Astrocyte (in vitro differentiated cells and primary cell): Measurements from ENCODE around the gene ZNF362.

ENCODE experiments used
- EZH2 ChIP-seq: IDR thresholded peaks from 2 replicates; pipeline ENCODE4 v1.6.1; 2012; ENCODE audit warnings: mild to moderate bottlenecking, low read length, inconsistent platforms; ENCODE audit not compliant: insufficient read depth
- TF ChIP-seq, protein P1 (sequence below): IDR thresholded peaks from 2 replicates; pipeline ENCODE4 v1.5.1; 2011; ENCODE audit warnings: low read depth, mild to moderate bottlenecking, inconsistent platforms, low read length, moderate library complexity; ENCODE audit not compliant: insufficient read depth

DNA sequence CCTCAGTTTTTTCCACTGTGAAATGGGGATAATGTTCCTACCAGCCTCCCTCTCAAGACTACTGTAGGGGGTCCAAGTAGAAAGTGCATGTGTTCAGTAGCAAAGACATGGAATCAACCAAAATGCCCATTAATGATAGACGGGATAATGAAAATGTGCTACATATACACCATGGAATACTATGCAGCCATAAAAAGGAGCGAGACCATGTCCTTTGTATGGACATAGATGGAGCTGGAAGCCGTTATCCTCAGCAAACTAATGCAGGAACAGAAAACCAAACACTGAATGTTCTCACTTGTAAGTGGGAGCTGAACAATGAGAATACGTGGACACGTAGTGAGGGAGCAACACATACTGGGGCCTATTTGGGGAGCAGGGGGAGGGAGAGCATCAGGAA is 6.1 kb upstream of the ZNF362 start:
- TF ChIP-seq, protein P1, sequence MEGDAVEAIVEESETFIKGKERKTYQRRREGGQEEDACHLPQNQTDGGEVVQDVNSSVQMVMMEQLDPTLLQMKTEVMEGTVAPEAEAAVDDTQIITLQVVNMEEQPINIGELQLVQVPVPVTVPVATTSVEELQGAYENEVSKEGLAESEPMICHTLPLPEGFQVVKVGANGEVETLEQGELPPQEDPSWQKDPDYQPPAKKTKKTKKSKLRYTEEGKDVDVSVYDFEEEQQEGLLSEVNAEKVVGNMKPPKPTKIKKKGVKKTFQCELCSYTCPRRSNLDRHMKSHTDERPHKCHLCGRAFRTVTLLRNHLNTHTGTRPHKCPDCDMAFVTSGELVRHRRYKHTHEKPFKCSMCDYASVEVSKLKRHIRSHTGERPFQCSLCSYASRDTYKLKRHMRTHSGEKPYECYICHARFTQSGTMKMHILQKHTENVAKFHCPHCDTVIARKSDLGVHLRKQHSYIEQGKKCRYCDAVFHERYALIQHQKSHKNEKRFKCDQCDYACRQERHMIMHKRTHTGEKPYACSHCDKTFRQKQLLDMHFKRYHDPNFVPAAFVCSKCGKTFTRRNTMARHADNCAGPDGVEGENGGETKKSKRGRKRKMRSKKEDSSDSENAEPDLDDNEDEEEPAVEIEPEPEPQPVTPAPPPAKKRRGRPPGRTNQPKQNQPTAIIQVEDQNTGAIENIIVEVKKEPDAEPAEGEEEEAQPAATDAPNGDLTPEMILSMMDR, result no peak
- TF ChIP-seq EZH2, result no peak
